HepG2 (cell line): ENCODE measurements around the gene KLHL33. TPM values are rescaled to one million over a fixed set of nuclear protein-coding genes. Genes with fewer than 3 reads are reported as not detected.

Experiments used
- AGO1 ChIP-seq: fragments of 200-400 bp; formaldehyde crosslinking; IDR thresholded peaks from 2 replicates; pipeline ENCODE4 v1.6.1; 2017; ENCODE audit warnings: mild to moderate bottlenecking, low read depth, low read length, moderate library complexity; ENCODE audit not compliant: poor library complexity, severe bottlenecking
- CBX5 ChIP-seq: sonication (generic); formaldehyde crosslinking; IDR thresholded peaks from 2 replicates; pipeline ENCODE4 v1.4.0; 2020; ENCODE audit warnings: missing genetic modification reagents, borderline replicate concordance
- MED1 ChIP-seq: sonication (generic); formaldehyde crosslinking; IDR thresholded peaks from 2 replicates; pipeline ENCODE4 v1.4.0; 2020; ENCODE audit warnings: missing genetic modification reagents
- SOX13 ChIP-seq, 3 experiments: fragments of 450-650 bp in 1 of 3; sonication (generic) in 1 of 3; formaldehyde crosslinking in 1 of 3; IDR thresholded peaks in 2 of 3; conservative IDR thresholded peaks in 1 of 3; 2 replicates each; pipeline versions ENCODE4 v1.5.0 to v1.6.1; 2016 to 2020; ENCODE audit warnings: antibody characterized with exemption in 1 of 3, mild to moderate bottlenecking in 1 of 3, missing compliant biosample characterization in 1 of 3, missing genetic modification reagents in 1 of 3, moderate library complexity in 1 of 3
- ZNF160 ChIP-seq: sonication (generic); formaldehyde crosslinking; IDR thresholded peaks from 2 replicates; pipeline ENCODE4 v1.8.0; 2022; ENCODE audit warnings: mild to moderate bottlenecking, inconsistent platforms, missing genetic modification reagents
- ZNF225 ChIP-seq: sonication (generic); formaldehyde crosslinking; IDR thresholded peaks from 2 replicates; pipeline ENCODE4 v1.4.0; 2020; ENCODE audit warnings: mild to moderate bottlenecking, missing genetic modification reagents
- ZNF337 ChIP-seq: sonication (generic); formaldehyde crosslinking; IDR thresholded peaks from 2 replicates; pipeline ENCODE4 v1.5.1; 2020; ENCODE audit warnings: missing genetic modification reagents, low read depth, mild to moderate bottlenecking, borderline replicate concordance
- ZNF747 ChIP-seq: sonication (generic); formaldehyde crosslinking; IDR thresholded peaks from 2 replicates; pipeline ENCODE4 v1.8.1; 2023; ENCODE audit warnings: missing genetic modification reagents, mild to moderate bottlenecking, borderline replicate concordance
- ZNF781 ChIP-seq: sonication (generic); formaldehyde crosslinking; IDR thresholded peaks from 2 replicates; pipeline ENCODE4 v1.5.1; 2020; ENCODE audit warnings: borderline replicate concordance, mild to moderate bottlenecking, missing genetic modification reagents; ENCODE audit errors: not compliant biosample characterization
- polyA plus RNA-seq, 8 experiments: library from polyadenylated mRNA; depleted of rRNA in 3 of 8; stranded (reverse) in 7 of 8; unstranded in 1 of 8; fragments of >200 nt; fragmentation: Illumina TruSeq in 4 of 8; extraction: Trizol in 4 of 8; gene quantifications; 2 replicates each; pipeline versions ENCODE4 v1.2.1 to v1.2.3, GENCODE V29; 2011 to 2016; ENCODE audit warnings: low read depth in 4 of 8, missing spikeins in 1 of 8, mixed read lengths in 1 of 8; ENCODE audit not compliant: insufficient read depth in 1 of 8
- total RNA-seq, 5 experiments: library from RNA; depleted of rRNA; stranded (reverse); fragments of >200 nt; fragmentation: Illumina TruSeq; extraction: Trizol; gene quantifications; 2 replicates each; pipeline ENCODE4 v1.2.3, GENCODE V29; 2016; ENCODE audit warnings: low read depth in 1 of 5
- TF ChIP-seq, protein P1 (sequence below): sonication (generic); formaldehyde crosslinking; IDR thresholded peaks from 2 replicates; pipeline ENCODE4 v1.5.1; 2020; ENCODE audit warnings: missing genetic modification reagents, mild to moderate bottlenecking, borderline replicate concordance
- TF ChIP-seq, protein P2 (sequence below): IDR thresholded peaks from 2 replicates; pipeline ENCODE4 v1.6.1; 2016; ENCODE audit warnings: low read depth, borderline replicate concordance
- TF ChIP-seq, protein P3 (sequence below): sonication (generic); formaldehyde crosslinking; IDR thresholded peaks from 2 replicates; pipeline ENCODE4 v1.5.1; 2020; ENCODE audit warnings: missing genetic modification reagents, mild to moderate bottlenecking, borderline replicate concordance
- TF ChIP-seq, protein P4 (sequence below): sonication (generic); formaldehyde crosslinking; conservative IDR thresholded peaks from 2 replicates; pipeline ENCODE4 v1.8.0; 2022; ENCODE audit warnings: missing genetic modification reagents
- TF ChIP-seq, protein P5 (sequence below): sonication (generic); formaldehyde crosslinking; IDR thresholded peaks from 2 replicates; pipeline ENCODE4 v1.4.0; 2020; ENCODE audit warnings: missing genetic modification reagents, borderline replicate concordance

Gene KLHL33
- total and polyA plus RNA-seq, 2 of the 13 experiments (the other 11 are each of a cell fraction or from before 2014, with no cell fraction given), result not detected

DNA sequence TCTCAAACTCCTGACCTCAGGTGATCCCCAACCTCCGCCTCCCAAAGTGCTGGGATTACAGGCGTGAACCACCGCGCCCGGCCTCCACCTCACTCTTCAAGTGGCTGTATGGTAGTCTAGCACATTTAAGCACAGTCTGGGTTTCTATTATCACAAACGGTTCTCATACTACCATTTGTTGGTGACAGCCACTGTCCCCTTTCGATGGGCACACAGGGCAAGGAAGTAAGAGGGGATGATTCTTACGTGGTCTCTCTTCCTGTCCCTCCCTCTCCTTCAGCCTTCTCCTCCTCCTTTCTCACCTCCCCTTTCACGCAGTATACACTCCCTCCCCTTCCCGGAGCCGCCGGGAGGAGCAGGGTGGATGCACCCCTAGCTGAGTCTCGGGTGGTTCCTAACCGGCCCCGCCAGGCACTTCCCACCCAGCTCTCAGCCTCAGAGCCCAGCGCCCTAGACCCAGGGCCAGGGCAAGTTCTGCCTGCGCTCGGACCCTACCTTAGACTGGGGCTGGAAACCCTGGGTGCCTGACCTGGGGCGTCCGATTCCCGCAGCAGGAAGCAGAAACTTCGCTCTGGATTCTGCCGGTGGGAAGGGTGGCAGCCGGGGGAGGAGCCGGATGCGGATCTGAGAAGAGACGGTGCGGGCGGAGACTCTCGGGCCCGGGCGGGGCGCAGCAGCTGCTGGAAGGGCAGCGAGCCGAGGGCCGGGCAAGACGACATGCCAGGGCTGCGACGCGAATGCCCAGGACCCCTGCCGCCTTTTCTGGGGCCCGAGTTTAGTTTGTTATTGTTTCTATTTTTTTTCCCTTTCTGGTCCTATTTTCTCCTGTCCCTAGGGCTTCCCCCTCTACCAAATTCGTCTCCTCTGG is 22.9 kb downstream of the KLHL33 start, which contains the start of gene TEP1 (continued):
- TF ChIP-seq, protein P1, sequence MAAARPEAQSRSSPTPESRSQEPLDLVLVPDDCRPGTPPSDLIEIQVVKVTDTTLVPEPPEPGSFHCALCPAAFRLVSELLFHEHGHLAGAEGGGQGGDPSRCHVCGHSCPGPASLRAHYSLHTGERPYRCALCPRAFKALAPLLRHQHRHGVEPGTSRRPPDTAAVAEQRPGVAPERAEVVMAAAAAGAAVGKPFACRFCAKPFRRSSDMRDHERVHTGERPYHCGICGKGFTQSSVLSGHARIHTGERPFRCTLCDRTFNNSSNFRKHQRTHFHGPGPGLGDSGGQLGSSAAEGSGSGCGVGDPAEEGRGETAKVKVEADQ (CRISPR knock-in tag), result no peak
- TF ChIP-seq, protein P2, sequence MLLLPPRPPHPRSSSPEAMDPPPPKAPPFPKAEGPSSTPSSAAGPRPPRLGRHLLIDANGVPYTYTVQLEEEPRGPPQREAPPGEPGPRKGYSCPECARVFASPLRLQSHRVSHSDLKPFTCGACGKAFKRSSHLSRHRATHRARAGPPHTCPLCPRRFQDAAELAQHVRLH (CRISPR knock-in tag), result peak; percentile 56; the same call in 1 of the 2 replicates
- TF ChIP-seq MED1 (CRISPR knock-in tag), result peak; percentile 72
- TF ChIP-seq ZNF160, result peak; percentile 82; the same call in 1 of the 2 replicates
- no peak for TF ChIP-seq ZNF225 (CRISPR knock-in tag)
- TF ChIP-seq AGO1, result peak; percentile 65
- TF ChIP-seq, protein P3, sequence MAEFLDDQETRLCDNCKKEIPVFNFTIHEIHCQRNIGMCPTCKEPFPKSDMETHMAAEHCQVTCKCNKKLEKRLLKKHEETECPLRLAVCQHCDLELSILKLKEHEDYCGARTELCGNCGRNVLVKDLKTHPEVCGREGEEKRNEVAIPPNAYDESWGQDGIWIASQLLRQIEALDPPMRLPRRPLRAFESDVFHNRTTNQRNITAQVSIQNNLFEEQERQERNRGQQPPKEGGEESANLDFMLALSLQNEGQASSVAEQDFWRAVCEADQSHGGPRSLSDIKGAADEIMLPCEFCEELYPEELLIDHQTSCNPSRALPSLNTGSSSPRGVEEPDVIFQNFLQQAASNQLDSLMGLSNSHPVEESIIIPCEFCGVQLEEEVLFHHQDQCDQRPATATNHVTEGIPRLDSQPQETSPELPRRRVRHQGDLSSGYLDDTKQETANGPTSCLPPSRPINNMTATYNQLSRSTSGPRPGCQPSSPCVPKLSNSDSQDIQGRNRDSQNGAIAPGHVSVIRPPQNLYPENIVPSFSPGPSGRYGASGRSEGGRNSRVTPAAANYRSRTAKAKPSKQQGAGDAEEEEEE, result 0 out of 2 replicates have a peak, but pooled peaks have one; percentile 47
- TF ChIP-seq, protein P4, sequence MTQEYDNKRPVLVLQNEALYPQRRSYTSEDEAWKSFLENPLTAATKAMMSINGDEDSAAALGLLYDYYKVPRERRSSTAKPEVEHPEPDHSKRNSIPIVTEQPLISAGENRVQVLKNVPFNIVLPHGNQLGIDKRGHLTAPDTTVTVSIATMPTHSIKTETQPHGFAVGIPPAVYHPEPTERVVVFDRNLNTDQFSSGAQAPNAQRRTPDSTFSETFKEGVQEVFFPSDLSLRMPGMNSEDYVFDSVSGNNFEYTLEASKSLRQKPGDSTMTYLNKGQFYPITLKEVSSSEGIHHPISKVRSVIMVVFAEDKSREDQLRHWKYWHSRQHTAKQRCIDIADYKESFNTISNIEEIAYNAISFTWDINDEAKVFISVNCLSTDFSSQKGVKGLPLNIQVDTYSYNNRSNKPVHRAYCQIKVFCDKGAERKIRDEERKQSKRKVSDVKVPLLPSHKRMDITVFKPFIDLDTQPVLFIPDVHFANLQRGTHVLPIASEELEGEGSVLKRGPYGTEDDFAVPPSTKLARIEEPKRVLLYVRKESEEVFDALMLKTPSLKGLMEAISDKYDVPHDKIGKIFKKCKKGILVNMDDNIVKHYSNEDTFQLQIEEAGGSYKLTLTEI (CRISPR knock-in tag), result no peak
- TF ChIP-seq ZNF781 (CRISPR knock-in tag), result peak; percentile 68
- TF ChIP-seq, protein P5, sequence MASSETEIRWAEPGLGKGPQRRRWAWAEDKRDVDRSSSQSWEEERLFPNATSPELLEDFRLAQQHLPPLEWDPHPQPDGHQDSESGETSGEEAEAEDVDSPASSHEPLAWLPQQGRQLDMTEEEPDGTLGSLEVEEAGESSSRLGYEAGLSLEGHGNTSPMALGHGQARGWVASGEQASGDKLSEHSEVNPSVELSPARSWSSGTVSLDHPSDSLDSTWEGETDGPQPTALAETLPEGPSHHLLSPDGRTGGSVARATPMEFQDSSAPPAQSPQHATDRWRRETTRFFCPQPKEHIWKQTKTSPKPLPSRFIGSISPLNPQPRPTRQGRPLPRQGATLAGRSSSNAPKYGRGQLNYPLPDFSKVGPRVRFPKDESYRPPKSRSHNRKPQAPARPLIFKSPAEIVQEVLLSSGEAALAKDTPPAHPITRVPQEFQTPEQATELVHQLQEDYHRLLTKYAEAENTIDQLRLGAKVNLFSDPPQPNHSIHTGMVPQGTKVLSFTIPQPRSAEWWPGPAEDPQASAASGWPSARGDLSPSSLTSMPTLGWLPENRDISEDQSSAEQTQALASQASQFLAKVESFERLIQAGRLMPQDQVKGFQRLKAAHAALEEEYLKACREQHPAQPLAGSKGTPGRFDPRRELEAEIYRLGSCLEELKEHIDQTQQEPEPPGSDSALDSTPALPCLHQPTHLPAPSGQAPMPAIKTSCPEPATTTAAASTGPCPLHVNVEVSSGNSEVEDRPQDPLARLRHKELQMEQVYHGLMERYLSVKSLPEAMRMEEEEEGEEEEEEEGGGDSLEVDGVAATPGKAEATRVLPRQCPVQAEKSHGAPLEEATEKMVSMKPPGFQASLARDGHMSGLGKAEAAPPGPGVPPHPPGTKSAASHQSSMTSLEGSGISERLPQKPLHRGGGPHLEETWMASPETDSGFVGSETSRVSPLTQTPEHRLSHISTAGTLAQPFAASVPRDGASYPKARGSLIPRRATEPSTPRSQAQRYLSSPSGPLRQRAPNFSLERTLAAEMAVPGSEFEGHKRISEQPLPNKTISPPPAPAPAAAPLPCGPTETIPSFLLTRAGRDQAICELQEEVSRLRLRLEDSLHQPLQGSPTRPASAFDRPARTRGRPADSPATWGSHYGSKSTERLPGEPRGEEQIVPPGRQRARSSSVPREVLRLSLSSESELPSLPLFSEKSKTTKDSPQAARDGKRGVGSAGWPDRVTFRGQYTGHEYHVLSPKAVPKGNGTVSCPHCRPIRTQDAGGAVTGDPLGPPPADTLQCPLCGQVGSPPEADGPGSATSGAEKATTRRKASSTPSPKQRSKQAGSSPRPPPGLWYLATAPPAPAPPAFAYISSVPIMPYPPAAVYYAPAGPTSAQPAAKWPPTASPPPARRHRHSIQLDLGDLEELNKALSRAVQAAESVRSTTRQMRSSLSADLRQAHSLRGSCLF (CRISPR knock-in tag), result no peak
- peak; percentile 59; the same call in 1 of the 2 replicates for TF ChIP-seq ZNF747 (CRISPR knock-in tag)
- TF ChIP-seq CBX5 (CRISPR knock-in tag), result no peak
- TF ChIP-seq SOX13 (IDR thresholded peaks at IDR 0.05), result 0 out of 2 replicates have a peak, but pooled peaks have one; percentile 21
- TF ChIP-seq SOX13 (CRISPR knock-in tag; conservative IDR thresholded peaks at IDR 0.05 in 1 of 2, IDR thresholded peaks at IDR 0.05 in 1 of 2), result peak in 1 of 2 experiments; percentile 25; a peak in 1 of 4 replicates
- TF ChIP-seq ZNF337 (CRISPR knock-in tag), result no peak; the same call in 1 of the 2 replicates
